CD1c-positive myeloid dendritic cell (primary cell): ENCODE data around the gene ZBED4.
"Not testable (repeated sequence)": the region's sequence is repeated elsewhere in the genome, so short reads cannot be mapped to it uniquely, and the experiment has no call there.

ENCODE experiments used
- DNase-seq: peaks from one replicate; pipeline ENCODE4 v3.0.0-alpha.2; 2016; ENCODE audit errors: extremely low spot score

The ZBED4 gene, protein sequence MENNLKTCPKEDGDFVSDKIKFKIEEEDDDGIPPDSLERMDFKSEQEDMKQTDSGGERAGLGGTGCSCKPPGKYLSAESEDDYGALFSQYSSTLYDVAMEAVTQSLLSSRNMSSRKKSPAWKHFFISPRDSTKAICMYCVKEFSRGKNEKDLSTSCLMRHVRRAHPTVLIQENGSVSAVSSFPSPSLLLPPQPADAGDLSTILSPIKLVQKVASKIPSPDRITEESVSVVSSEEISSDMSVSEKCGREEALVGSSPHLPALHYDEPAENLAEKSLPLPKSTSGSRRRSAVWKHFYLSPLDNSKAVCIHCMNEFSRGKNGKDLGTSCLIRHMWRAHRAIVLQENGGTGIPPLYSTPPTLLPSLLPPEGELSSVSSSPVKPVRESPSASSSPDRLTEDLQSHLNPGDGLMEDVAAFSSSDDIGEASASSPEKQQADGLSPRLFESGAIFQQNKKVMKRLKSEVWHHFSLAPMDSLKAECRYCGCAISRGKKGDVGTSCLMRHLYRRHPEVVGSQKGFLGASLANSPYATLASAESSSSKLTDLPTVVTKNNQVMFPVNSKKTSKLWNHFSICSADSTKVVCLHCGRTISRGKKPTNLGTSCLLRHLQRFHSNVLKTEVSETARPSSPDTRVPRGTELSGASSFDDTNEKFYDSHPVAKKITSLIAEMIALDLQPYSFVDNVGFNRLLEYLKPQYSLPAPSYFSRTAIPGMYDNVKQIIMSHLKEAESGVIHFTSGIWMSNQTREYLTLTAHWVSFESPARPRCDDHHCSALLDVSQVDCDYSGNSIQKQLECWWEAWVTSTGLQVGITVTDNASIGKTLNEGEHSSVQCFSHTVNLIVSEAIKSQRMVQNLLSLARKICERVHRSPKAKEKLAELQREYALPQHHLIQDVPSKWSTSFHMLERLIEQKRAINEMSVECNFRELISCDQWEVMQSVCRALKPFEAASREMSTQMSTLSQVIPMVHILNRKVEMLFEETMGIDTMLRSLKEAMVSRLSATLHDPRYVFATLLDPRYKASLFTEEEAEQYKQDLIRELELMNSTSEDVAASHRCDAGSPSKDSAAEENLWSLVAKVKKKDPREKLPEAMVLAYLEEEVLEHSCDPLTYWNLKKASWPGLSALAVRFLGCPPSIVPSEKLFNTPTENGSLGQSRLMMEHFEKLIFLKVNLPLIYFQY

DNA sequence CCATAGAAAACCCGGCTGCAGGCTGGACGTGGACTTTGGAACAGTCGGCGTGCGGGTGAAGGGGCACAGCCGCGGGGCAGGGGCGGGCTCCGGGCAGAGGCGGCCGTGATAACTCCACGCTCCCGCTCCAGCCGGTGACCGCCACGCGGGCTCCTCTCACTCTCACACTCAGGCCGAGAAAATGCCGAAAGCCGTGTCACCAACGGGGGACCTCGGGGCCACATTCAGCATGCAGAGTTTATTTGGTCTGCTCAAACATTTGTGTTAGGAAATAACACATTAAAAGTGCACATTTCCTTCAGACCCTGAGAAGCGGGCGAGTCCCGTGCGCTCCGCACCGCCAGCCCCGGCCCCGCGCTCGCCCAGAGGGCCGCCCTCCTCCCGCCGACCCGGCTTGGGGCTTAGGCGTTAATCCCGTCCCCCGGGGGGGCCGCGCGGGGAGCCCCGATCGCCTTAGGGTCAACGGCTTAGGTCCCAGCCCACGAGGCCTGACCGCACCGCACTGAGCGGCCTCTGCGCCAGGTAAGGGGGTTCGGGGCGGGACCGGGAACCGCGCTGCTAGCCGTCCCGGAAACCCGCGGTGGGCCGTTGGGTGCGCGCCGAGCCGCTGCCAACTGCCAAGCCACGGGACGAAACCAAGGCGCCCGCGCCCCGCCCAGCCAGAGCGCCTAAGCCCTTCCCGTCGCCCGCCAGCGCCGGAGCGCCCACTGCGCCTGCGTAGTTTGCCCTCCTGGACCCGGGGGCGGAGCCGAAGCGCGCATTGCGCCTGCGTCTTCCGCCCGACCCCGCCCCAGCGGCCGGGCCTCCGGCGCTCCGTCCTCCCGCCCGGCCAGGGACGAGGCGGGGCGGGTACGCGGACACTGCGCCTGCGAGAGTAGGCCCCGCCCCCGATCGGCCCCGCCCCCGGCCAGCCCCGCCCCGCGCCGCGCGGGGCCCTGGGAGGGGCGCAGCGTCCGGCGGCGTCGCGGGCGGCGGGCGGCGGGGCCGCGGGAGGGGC lies at the start of gene ZBED4:
Gene ZBED4, plus strand, starts transcription at position 947 of the 997 bp plus-strand sequence. CDS start 29,819 bp downstream, outside the sequence.
- peak; percentile 100 for DNase-seq

DNA sequence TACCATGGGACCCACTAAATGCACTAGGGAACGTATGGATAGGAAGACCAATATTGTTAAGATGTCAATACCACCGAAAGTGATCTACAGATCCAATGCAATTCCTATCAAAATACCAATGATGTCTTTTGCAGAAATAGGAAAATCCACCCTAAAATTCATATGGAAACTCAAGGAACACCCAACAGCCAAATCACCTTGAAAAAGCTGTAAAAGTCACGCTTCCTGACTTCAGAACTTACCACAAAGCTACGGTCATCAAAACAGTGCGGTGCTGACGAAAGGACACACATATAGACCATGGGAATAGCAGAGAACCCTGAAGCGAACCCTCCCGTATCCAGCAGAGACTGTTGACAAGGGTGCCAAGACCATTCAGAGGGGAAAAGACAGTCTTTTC lies 46.5 kb upstream of the ZBED4 start:
- no peak for DNase-seq

DNA sequence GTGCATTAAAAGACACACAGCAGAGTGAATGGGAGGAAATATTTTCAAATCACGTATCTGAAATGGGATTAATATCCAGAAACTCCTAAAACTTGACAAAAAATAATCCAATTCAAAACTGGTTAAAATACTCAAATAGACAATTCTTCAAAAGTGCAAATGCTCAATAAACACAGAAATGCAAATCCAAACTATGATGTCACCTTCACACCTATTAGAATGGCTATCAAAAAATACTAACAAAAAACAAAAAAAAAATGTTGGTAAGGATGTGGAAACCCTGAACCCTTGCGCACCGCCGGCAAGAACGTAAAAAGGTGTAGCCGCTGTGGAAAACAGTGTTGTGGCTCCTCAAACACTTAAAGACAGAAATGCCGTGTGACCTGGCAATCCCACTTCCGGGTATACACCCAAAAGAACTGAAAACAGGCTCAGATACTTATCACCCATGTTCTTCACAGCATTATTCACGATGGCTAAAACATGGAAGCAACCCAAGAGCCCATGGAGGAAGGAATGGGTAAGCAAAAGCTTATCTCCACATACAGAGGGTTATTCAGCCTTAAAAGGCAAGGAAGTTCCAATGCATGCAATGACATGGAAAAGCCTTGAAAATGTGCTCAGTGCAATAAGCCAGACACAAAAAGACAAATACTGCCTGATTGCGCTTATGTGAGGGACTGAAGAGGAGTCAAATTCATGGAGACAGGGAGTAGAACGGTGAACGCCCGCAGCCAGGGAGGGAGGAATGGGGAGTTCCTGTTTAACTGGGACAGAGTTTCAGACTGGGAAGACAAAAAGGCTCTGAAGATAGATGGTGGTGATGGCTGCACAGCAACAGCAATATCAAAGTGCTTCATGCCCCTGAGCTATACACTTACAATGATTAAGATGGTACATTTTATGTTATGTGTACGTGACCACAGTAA lies 45.6 kb upstream of the ZBED4 start:
- DNase-seq = peak; percentile 21

DNA sequence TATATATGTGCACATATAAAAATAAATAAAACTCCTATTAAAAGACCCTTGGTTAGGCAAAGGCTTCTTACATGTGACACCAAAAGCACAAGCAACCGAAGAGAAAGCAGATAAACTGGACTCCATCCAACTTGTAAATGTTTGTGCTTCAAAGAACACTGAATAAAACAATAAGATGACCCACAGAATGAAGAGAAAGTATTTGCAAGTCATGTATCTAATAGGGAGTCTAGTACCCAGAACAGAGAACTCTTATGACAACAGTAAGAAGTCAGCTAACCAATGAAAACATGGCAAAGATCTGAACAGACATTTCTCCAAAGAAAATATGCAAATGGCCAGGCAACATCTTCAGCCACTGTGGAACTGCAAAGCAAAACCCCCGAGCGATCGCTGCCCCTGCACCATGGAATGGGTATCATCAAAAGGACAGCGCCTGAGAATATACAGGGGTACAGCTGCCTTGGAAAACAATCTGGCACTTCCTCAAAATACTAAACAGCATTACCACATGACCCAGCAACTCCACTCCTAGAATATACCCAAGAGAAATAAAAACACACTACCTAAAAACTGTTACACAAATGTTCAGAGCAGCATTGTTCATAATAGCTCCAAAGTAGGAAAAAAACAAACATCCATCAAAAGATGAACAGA lies 43.2 kb upstream of the ZBED4 start:
- no peak for DNase-seq

DNA sequence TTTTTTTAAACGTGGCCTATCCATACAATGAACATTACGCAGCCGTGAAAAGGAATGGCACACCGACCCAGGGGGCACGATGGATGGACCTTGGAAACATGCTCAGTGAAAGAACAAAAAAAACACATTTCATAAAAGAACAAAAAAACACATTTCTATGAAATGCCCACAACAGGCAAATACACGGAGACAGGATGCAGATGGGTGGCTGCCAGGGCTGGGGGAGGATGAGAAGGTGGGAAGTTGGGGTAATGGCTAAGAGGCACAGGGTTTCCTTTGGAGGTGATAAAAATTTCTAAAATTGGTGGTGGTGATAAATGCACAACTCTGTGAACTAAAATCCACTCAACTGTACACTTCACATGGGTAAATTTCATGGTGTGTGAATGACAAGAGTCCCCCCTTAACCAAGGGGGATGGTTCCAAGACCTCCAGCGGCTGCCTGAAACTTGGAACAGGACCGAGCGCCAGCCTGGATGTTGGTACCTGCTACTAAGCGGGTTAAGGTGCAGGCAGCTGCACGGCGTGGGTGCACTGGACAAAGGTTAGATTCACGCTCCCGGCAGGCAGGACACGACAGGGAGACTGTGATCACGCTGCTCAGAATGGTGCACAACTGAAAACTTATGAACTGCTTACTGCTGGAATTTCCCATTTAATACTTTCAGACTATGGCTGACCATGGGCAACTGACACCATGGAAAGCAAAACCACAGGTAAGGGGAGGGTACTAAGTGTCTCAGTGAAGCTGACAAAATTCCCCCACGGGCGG lies 42.4 kb upstream of the ZBED4 start:
- DNase-seq = no peak

DNA sequence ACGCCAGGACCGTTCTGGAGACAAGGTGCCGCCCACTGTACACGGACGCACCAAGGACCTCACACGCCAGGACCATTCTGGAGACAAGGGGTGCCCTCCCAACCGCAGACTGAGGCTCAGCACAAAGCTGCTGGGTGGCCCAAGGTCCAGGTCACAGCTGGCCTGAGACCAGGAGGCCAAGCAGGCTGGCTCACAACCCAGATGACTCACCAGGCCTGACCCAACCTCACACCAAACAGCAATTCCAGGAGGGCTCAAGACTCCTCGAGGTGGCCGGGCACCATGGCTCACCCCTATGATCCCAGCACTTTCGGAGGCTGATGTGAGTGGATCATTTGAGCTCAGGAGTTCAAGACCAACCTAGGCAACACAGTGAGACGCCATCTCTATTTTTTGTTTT lies 40.8 kb upstream of the ZBED4 start:
- no peak for DNase-seq

DNA sequence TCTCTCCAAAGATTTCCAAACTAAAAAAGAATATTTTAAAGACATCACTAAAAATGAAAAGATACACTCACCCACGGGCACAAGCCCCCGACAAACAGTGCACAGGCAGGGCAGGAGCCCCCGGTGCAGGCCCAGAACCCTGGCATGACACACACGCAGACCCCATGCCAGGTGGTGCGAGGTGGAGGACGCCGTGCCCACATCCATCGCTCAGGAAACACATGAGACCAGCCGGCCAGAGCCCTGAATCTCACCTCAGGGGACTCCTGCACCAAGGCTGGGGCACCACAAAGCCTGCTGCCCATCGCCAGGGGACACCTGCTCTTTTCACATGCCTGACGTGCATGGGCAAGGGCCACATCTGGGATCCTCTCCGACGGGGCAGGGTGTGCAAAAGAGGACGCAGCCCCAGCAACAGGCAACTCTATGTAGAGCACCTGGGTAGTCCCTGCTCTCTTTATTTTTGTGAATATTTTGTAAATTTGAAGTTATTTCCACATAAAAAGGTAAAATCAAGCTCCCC lies 39.4 kb upstream of the ZBED4 start:
- DNase-seq = no peak

DNA sequence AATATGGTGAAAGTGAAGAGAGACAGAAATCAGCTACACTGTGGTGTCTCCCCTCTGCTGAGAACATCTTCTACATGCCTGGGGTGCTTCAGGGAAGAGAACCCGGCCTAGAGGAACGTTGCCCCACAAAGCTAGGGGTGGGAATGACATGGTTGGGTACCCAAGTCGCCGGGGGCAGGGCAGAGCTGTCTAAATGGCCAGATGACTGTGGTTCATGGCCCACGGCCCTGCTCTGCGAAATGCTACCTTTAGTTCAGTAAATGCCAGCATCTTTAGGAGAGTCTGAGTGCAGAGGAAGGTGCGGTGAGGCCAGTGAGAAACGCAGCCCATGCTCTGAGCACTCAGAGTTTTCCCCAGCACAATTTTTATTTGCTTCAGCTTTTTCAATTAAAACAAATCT lies 38.8 kb upstream of the ZBED4 start:
- no peak for DNase-seq

DNA sequence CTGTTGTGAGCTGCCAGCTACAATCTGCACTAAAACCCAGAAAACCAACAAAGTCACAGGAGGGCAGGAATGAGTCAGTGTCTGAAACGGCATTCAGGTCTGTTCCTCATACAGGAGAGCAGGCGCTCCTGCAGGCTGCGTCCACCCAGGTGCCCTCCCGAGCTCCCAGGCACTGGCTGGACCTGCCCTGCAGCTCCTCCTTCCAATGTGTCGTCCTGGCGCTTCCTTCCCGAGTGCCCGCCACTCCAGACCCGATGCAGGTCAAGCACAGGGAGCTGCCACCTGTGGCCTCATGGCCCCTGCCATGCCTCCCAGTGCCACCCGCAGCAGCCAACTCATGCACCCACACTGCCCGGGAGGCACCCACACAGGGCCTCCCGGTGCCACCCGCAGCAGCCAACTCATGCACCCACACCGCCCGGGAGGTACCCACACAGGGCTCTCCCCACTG lies 38.0 kb upstream of the ZBED4 start:
- no peak for DNase-seq

DNA sequence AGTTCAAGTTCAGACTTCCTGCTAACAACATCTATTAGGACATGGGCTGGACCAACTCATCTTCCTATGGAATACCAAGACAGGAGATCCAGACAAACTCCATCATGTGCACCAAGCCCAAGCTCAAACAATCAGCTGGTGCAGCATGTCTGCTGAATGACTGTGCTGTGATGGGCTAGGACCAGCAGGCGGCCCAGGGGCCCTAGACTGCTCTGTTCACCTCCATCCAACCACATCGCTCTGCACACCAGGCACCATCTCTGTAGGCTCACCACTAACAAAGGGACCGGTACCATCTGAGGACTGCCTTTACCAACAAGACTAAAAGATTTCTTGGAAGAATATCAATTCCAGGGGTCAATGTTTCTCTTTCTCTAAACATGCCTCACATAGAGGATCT lies 36.3 kb upstream of the ZBED4 start:
- DNase-seq = no peak

DNA sequence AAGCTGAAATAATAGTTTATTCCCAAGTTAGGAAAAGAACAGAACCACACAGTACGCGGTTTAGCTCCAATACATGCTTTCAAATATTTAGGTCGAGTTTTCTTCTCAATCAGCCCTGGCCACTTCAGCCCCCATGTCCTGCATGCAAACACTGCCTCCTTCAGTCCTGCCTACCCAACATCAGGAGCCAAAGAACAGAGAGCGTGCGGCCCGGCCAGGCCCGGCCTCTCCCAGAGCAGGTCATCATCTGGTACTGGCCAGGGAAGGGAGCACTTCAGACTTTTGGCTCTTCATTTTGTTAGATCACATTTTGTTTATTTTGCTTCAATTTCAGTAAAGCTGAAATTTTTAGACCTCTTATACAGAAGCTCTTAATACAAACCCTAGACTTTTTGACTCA lies 32.7 kb upstream of the ZBED4 start:
- no peak for DNase-seq

DNA sequence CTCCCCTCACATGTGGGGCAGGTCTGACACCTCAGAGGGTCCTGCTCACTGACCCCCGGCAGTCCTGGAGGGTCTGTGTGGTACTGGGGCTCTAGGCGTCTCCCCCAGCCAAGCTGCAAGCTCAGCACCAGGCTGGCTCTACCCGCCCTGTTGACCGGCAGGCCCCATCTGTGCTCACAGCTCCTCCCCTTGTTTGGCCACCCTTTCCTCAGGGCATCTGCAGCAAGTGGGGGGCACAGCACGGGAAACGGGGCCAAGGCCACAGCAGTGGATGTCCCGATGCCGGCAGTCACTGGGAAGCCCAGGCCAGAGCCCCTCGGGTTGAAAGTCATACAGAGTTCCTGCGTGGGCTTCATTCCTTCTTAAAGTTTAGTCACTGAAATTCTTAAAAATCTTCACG lies 31.9 kb upstream of the ZBED4 start:
- DNase-seq = not testable (repeated sequence)

DNA sequence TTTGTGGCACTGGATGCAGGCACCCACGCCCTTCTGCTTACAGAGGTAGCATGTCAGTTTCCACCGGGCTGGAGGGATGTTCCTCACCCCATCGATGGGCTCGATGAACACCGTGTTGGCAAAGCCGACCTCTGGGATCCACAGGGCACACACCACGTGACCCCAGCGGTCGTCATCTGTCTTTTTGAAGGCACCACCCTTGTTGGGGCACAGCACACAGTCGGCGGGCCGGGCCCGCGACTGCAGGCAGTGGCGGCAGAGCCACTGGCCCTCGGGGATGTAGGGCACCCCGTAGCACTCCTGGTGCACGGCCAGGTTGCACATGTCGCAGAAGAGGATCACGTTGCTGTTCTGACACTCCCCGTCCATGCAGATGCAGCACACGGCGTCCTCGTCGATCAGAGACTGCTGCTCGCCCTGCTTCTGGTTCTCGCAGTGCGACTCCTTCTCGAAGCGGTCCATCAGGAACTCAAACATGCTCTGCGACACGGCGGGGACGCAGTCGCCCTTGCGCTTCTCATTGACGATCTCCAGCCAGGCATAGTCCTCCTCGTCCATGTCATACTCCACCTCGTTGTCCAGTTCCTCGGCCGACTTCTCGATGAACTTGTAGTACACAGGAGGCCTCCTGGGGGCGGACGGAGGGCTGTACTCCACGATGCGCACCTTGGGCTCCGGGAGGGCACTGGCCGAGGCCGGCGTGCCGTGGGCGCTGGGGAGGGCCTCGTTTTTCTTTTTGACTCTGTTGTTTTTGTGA lies 30.2 kb upstream of the ZBED4 start:
- no peak for DNase-seq

DNA sequence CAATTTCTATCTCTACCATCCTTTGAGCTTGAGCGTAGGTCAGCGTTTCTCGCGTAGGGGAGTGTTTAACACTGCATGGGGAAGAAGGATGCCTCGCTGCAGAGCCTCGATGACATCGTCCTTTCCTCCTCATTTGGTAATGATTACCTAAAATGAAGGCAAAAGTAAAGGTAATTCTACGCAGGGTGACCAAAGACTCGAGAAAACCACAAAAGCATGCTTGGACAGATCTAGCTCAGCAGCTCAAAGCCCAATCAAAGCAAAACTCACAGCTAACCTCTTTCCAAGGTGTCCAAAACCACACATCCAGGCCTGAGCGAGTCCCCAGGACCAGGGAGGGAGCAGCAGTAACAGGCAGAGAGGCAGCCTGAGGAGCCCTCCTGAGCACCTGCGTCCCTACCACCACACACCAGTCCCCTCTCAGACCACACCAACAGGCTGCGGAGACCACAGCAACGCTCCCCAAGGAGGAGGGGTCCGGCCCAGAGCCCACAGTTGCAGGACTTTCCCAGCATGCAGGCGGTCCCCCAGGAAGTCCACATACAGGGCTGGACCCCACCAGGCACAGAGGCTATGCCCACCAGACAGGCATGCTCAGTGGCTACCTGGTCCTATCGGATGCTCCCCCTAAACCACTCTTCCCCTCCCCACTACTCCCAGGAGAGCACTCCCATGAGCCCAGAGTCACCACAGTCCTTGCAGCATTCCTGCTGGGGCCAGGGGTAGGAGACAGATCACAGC lies 29.3 kb upstream of the ZBED4 start:
- no peak for DNase-seq

DNA sequence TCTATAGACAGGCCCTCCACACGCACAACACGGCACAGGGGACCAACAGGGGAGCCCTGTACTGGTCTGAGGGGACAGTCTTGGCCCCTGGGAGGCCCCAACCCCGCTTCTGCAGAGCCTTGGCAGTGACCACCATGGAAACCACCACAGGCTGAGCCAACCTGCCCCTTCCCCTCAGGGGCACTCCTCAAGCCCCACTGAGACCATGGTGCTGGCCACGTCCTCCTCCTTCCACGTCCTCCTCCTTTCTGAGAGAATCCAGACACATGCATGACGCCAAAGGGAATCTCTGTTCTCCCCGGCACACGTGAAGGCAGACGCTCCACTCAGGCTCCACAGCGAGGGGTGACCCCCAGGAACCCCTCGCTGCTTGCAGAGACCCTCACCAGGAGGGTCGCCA lies 28.7 kb upstream of the ZBED4 start:
- DNase-seq = no peak

DNA sequence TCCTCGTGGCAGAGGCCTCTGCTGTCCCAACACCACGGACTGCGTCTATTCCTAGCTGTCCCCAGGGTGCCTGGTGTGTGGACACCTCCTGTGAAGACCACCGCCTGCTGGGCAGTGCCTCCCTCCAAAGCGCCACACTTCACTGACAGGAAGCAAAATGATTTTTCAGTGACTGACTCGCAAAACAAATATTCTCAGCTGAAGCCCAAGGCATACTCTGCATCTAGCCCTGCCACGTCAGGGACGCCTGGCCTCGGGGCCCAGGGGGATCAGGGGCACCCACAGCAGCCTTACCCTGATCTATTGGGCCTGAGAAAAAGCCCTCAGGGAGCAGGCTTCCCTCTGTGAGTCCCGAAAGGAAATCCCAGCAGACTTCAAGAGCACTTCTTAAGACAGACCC lies 28.2 kb upstream of the ZBED4 start:
- DNase-seq = no peak
